Esophagus muscularis mucosa (tissue), 4 donors: ENCODE results near the gene CAMKV. TPM values are rescaled to one million over a fixed set of nuclear protein-coding genes. Genes with fewer than 3 reads are reported as not detected.
A peak's percentile ranks its signal among the peaks of the same experiment; 100 is the strongest.

Experiments
- DNase-seq: peaks from one replicate; pipeline ENCODE4 v3.0.0-alpha.2; 2017; ENCODE audit errors: extremely low spot score
- H3K27ac ChIP-seq, 4 donors: fragments of 200-600 bp; sonication (generic); replicated peaks in 1 of 4; 1 replicate in 3 of 4; 2 replicates in 1 of 4; pipeline ENCODE4 v1.5.1; 2016 to 2019; ENCODE audit warnings: mild to moderate bottlenecking in 1 of 4
- H3K27me3 ChIP-seq, 4 donors: fragments of 200-600 bp; sonication (generic); one replicate each; pipeline versions ENCODE4 v1.5.1 to v1.6.0; 2016 to 2019
- H3K36me3 ChIP-seq, 4 donors: fragments of 200-600 bp; sonication (generic); one replicate each; pipeline ENCODE4 v1.5.1; 2016 to 2019
- H3K4me1 ChIP-seq, 4 donors: fragments of 200-600 bp; sonication (generic); one replicate each; pipeline ENCODE4 v1.5.1; 2016 to 2019
- H3K4me3 ChIP-seq, 4 donors: fragments of 200-600 bp; sonication (generic); 1 replicate in 2 of 4; 2 replicates in 2 of 4; pipeline ENCODE4 v1.5.1; 2016 to 2019; ENCODE audit warnings: mild to moderate bottlenecking in 4 of 4, moderate library complexity in 1 of 4
- H3K9me3 ChIP-seq, 4 donors: fragments of 200-600 bp; sonication (generic); 1 replicate in 3 of 4; 2 replicates in 1 of 4; pipeline ENCODE4 v1.5.1; 2016 to 2019
- CTCF ChIP-seq, 3 experiments: fragments of 200-600 bp in 2 of 3; fragments of 450-650 bp in 1 of 3; sonication (generic) in 2 of 3; IDR thresholded peaks; one replicate each; pipeline ENCODE4 v1.5.1; 2017 to 2019; ENCODE audit warnings: antibody characterized with exemption in 3 of 3, mild to moderate bottlenecking in 2 of 3, moderate library complexity in 1 of 3
- EP300 ChIP-seq: sonication (generic); formaldehyde crosslinking; IDR thresholded peaks from one replicate; pipeline ENCODE4 v1.6.1; 2017; ENCODE audit warnings: antibody characterized with exemption
- POLR2A ChIP-seq: fragments of 450-650 bp; IDR thresholded peaks from one replicate; pipeline ENCODE4 v1.6.1; 2017; ENCODE audit warnings: antibody characterized with exemption, moderate library complexity, mild to moderate bottlenecking, low read depth
- POLR2AphosphoS5 ChIP-seq, 2 donors: sonication (generic); formaldehyde crosslinking; IDR thresholded peaks; one replicate each; pipeline ENCODE4 v1.6.1; 2017; ENCODE audit warnings: antibody characterized with exemption in 2 of 2
- WGBS: methylation state at CpG from one replicate; pipeline ENCODE4 v1.1.5; 2018; 5-methylcytosine and 5-hydroxymethylcytosine counted together
- intact Hi-C: fragments of 100-400 bp; cut with DNase I; formaldehyde crosslinking; loops from one replicate; pipeline ENCODE4 v1.15.1; 2023
- small RNA-seq, 3 donors: library from RNA; depleted of rRNA; stranded (forward); fragments of <200 nt; gene quantifications; one replicate each; pipeline ENCODE3, GENCODE V24; 2016
- total RNA-seq, 4 donors: library from RNA; depleted of rRNA; stranded (reverse); fragments of >200 nt; gene quantifications; one replicate each; pipeline versions ENCODE4 v1.1.0 to v1.2.1, GENCODE V29; 2016

Gene CAMKV
- total RNA-seq, 4 donors from 2014 or later = 0.13 TPM; not detected in 3

- WGBS = 41% methylated on average over 5 of the region's 9 CpGs
- no peaks in the 10 kb centered on the region for H3K9me3 ChIP-seq
- peak overlapping the region; percentile 55 to 67 (median 58) for H3K4me3 ChIP-seq
- intact Hi-C loops = no loop called here
- H3K36me3 ChIP-seq = peaks cover 4 to 43% (median 33%) of the 10 kb centered on the region in 4 donors
- H3K27me3 ChIP-seq = no peaks in the 10 kb centered on the region
- H3K27ac ChIP-seq = peak overlapping the region; percentile 72 to 82 (median 81)
- no peak for TF ChIP-seq EP300
- TF ChIP-seq POLR2A = no peak
- TF ChIP-seq CTCF (IDR thresholded peaks at IDR 0.05) = no peak
- TF ChIP-seq POLR2AphosphoS5 (IDR thresholded peaks at IDR 0.05) = no peak
- peaks cover 19 to 42% (median 31%) of the 10 kb centered on the region in 4 donors for H3K4me1 ChIP-seq
- DNase-seq = no peak
Observed at GRCh38 chr3:49812916-49813496, 56.7 kb downstream of the CAMKV start.

Small RNAs within 50 kb of the gene (small RNA-seq; reads per million reads assigned to genes)
- gene RN7SL217P = 0 reads per million in 3 donors

Other genes with a start within 250 kb of the CAMKV start
- gene APEH, start 195.6 kb downstream of the CAMKV start, total RNA-seq = 10 to 100 TPM; 48.2 to 75.5 (median 68.1) TPM
- gene MST1, start 180.4 kb downstream of the CAMKV start, total RNA-seq = 1 to 10 TPM; 1.7 to 4.7 (median 3.8) TPM
- gene RNF123, start 180.3 kb downstream of the CAMKV start, total RNA-seq = 10 to 100 TPM; 23.4 to 36.2 (median 31.5) TPM
- gene AMIGO3, start 150.2 kb downstream of the CAMKV start, total RNA-seq = 1 to 10 TPM in 2 of 4 donors, not detected in 2; 1.2 to 1.7 TPM
- 10 to 100 TPM; 12.0 to 18.9 (median 17.6) TPM for gene GMPPB, start 146.0 kb downstream of the CAMKV start, total RNA-seq
- 10 to 100 TPM; 33.2 to 63.4 (median 52.4) TPM for gene IP6K1, start 83.4 kb downstream of the CAMKV start, total RNA-seq
- under 1 TPM in 1 of 4 donors, not detected in 3; 0.17 TPM for gene CDHR4, start 70.0 kb downstream of the CAMKV start, total RNA-seq
- 1 to 10 TPM; 3.3 to 5.8 (median 4.0) TPM for gene INKA1, start 66.6 kb downstream of the CAMKV start, total RNA-seq
- 10 to 100 TPM; 25.5 to 40.0 (median 31.4) TPM for gene UBA7, start 56.0 kb downstream of the CAMKV start, total RNA-seq
- gene TRAIP, start 13.3 kb downstream of the CAMKV start, total RNA-seq = 1 to 10 TPM in 2 of 4 donors, under 1 TPM in 1, not detected in 1; 0.84 to 1.4 (median 1.3) TPM
- gene MST1R, start 34.0 kb upstream of the CAMKV start, total RNA-seq = 1 to 10 TPM; 1.7 to 6.6 (median 3.6) TPM
- 10 to 100 TPM in 3 of 4 donors, 1 to 10 TPM in 1; 9.9 to 19.1 (median 15.7) TPM for gene MON1A, start 59.9 kb upstream of the CAMKV start, total RNA-seq
- 100 to 1,000 TPM in 1 of 4 donors, 10 to 100 TPM in 3; 57.9 to 100 (median 66.9) TPM for gene RBM6, start 70.2 kb upstream of the CAMKV start, total RNA-seq
- 100 to 1,000 TPM in 2 of 4 donors, 10 to 100 TPM in 2; 78.0 to 161 (median 95.8) TPM for gene RBM5, start 219.0 kb upstream of the CAMKV start, total RNA-seq